Measurements from ENCODE around the gene CFAP107.
"Not testable (repeated sequence)": the region's sequence is repeated elsewhere in the genome, so short reads cannot be mapped to it uniquely, and the experiment has no call there.

CFAP107 gene
- 0 to 0.13 reads per million in 2 donors for total RNA-seq

GRCh38 chr1:12745992-12746323 is at the start of gene CFAP107:
TSS of gene CFAP107 (plus strand) at chr1:12746200. CDS start at chr1:12746431, 231 bp downstream.
- no peak for DNase-seq

- DNase-seq: no peak
These were observed 49.3 kb upstream of the CFAP107 start for GRCh38 chr1:12696658-12697057.

GRCh38 chr1:12697397-12697796 is 48.6 kb upstream of the CFAP107 start:
- no peak for DNase-seq

- DNase-seq: no peak
These were observed 42.1 kb upstream of the CFAP107 start for GRCh38 chr1:12703821-12704451.

GRCh38 chr1:12706061-12706460 is 39.9 kb upstream of the CFAP107 start:
- DNase-seq: no peak

GRCh38 chr1:12708396-12709090 is 37.5 kb upstream of the CFAP107 start:
- no peak for DNase-seq

GRCh38 chr1:12709091-12709491 is 36.9 kb upstream of the CFAP107 start:
- no peak for DNase-seq

GRCh38 chr1:12709696-12710095 is 36.3 kb upstream of the CFAP107 start:
- DNase-seq: no peak

GRCh38 chr1:12711536-12711935 is 34.5 kb upstream of the CFAP107 start:
- DNase-seq: no peak

- no peak for DNase-seq
These were observed 33.9 kb upstream of the CFAP107 start for GRCh38 chr1:12712076-12712475.

GRCh38 chr1:12712929-12713328 is 33.1 kb upstream of the CFAP107 start:
- DNase-seq: no peak

GRCh38 chr1:12713651-12714050 is 32.3 kb upstream of the CFAP107 start:
- DNase-seq: not testable (repeated sequence)

GRCh38 chr1:12714710-12715475 is 31.1 kb upstream of the CFAP107 start:
- DNase-seq: no peak

- DNase-seq: no peak
These were observed 30.0 kb upstream of the CFAP107 start, which contains the start of gene AADACL3 for GRCh38 chr1:12715896-12716437. TSS of gene AADACL3 (plus strand) at chr1:12716110. CDS start at chr1:12716177, 67 bp downstream.

GRCh38 chr1:12717301-12717838 is 28.6 kb upstream of the CFAP107 start:
- no peak for DNase-seq

GRCh38 chr1:12722626-12723025 is 23.4 kb upstream of the CFAP107 start:
- DNase-seq: no peak

GRCh38 chr1:12728391-12728790 is 17.6 kb upstream of the CFAP107 start:
- DNase-seq: no peak

- DNase-seq: no peak
These were observed 15.8 kb upstream of the CFAP107 start for GRCh38 chr1:12730156-12730555.

- not testable (repeated sequence) for DNase-seq
These were observed 14.9 kb upstream of the CFAP107 start for GRCh38 chr1:12731084-12731483.

- no peak for DNase-seq
These were observed 11.3 kb upstream of the CFAP107 start for GRCh38 chr1:12734651-12735050.

- DNase-seq: no peak
These were observed 7.1 kb upstream of the CFAP107 start for GRCh38 chr1:12738934-12739333.

GRCh38 chr1:12739613-12740012 is 6.4 kb upstream of the CFAP107 start:
- no peak for DNase-seq

- DNase-seq: no peak
These were observed 4.1 kb upstream of the CFAP107 start for GRCh38 chr1:12741946-12742345.
